Fibroblast of the aortic adventitia (primary cell): ENCODE results near the gene ARL14EPL. TPM values are rescaled to one million over a fixed set of nuclear protein-coding genes. Genes with fewer than 3 reads are reported as not detected.

Source experiments
- DNase-seq: peaks from one replicate; pipeline ENCODE4 v3.0.0-alpha.2; 2010; ENCODE audit warnings: low read depth
- H3K4me3 ChIP-seq: 2 replicates; pipeline ENCODE4 v1.5.1; 2011; ENCODE audit warnings: low read depth, mild to moderate bottlenecking, control low read depth, low read length, moderate library complexity
- total RNA-seq: library from RNA; depleted of rRNA; stranded (reverse); fragments of >200 nt; gene quantifications from 2 replicates; pipeline ENCODE4 v1.2.3, GENCODE V29; 2012; ENCODE audit warnings: low replicate concordance
- TF ChIP-seq, protein P1 (sequence below): IDR thresholded peaks from 2 replicates; pipeline ENCODE4 v1.5.1; 2011; ENCODE audit warnings: mild to moderate bottlenecking, low read length, control low read depth, inconsistent platforms; ENCODE audit not compliant: insufficient read depth

The ARL14EPL gene
- 0.18 TPM in 1 of 2 replicates, not detected in the other for total RNA-seq

DNA sequence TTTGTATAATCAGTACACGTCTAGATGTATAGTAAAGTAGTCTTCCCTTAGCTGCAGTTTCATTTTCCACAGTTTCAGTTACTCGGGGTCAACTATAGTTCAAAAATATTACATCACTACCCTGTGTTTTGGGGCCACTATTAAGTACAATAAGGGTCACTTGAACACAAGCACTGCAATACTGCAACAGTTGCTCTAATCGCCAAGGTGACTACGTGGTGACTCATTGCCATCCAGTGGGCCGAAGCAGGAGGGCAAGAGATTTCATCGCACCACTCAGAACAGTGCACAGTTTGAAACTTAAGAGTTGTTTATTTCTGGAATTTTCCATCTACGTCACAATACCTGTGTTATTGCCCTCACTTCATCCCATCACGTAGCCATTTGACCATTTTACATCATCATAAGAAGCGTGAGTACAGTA is at the start of gene ARL14EPL:
ARL14EPL (plus strand) TSS at position 379 of the 424 bp plus-strand sequence. CDS start 18,994 bp downstream, outside the sequence.
- TF ChIP-seq, protein P1, sequence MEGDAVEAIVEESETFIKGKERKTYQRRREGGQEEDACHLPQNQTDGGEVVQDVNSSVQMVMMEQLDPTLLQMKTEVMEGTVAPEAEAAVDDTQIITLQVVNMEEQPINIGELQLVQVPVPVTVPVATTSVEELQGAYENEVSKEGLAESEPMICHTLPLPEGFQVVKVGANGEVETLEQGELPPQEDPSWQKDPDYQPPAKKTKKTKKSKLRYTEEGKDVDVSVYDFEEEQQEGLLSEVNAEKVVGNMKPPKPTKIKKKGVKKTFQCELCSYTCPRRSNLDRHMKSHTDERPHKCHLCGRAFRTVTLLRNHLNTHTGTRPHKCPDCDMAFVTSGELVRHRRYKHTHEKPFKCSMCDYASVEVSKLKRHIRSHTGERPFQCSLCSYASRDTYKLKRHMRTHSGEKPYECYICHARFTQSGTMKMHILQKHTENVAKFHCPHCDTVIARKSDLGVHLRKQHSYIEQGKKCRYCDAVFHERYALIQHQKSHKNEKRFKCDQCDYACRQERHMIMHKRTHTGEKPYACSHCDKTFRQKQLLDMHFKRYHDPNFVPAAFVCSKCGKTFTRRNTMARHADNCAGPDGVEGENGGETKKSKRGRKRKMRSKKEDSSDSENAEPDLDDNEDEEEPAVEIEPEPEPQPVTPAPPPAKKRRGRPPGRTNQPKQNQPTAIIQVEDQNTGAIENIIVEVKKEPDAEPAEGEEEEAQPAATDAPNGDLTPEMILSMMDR: peak; percentile 56
- DNase-seq: peak; percentile 94
- no peak within 1 kb of the TSS for H3K4me3 ChIP-seq

DNA sequence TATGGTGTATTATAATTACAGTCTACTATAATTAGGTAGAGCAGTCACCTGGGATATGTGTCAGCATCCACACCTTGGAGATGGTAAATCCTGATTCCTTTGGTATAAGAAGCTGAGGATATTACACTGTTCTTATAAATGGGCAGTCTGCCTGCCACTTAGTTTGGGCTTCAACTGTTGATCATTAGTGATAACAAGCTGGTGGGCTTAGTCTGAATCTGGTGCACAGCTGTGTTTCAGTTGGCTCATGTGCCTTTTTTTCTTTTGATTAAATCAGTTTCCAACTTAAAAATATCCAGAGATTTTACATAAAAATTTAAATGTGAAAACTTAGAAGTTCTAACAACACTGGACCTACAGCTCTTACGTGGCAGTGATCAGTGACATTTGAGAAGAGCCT is 48.8 kb upstream of the ARL14EPL start:
- TF ChIP-seq, protein P1: no peak
- DNase-seq: no peak
- no peak overlapping the region for H3K4me3 ChIP-seq

- peak; percentile 94 for DNase-seq
- H3K4me3 ChIP-seq: no peak overlapping the region
- TF ChIP-seq, protein P1: no peak
Observed at GRCh38 chr5:115985802-115986757, 46.2 kb upstream of the ARL14EPL start.

DNA sequence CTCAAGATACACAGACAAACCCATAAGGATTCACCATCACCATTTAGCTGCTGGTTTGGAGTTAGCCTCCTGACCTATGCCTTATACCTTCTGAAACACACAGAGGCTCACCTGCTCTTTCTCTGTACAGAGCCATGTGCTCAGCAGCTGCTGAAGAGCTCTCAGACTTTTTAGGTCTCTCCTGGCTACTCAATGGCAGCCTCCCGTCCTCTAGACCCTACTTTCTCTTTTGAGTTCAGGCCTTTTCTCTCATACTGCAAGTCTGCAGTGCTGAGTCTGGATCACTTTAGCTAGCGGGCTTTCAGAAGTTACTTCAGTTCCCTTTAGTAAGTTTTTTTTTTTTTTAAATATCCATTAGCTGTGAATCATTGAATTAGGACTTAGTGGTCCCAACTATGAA is 44.3 kb upstream of the ARL14EPL start:
- no peak overlapping the region for H3K4me3 ChIP-seq
- TF ChIP-seq, protein P1: no peak
- no peak for DNase-seq

- DNase-seq: no peak
- H3K4me3 ChIP-seq: no peak overlapping the region
- TF ChIP-seq, protein P1: no peak
Observed at GRCh38 chr5:115992848-115993350, 39.4 kb upstream of the ARL14EPL start.

GRCh38 chr5:115995351-115995750 is 36.9 kb upstream of the ARL14EPL start:
- TF ChIP-seq, protein P1: no peak
- H3K4me3 ChIP-seq: no peak overlapping the region
- DNase-seq: no peak
